Activated CD4-positive, alpha-beta T cell treated with anti-CD3 and anti-CD28 coated beads, Interleukin-2, amount 10 ng/mL, durations not matched to agents 7 days and 5 days (primary cell): ENCODE results near the gene FIP1L1. TPM values are rescaled to one million over a fixed set of nuclear protein-coding genes. Genes with fewer than 3 reads are reported as not detected.
"Not testable (repeated sequence)": the region's sequence is repeated elsewhere in the genome, so short reads cannot be mapped to it uniquely, and the experiment has no call there.

Source experiments
- CTCF ChIA-PET: fragments of 350-600 bp; sonication (Branson Sonifier 250); formaldehyde crosslinking; loops from one replicate; lab custom pipeline; 2021; ENCODE audit warnings: antibody characterized with exemption; lab: Charles Lee
- POLR2A ChIA-PET: fragments of 350-600 bp; sonication (Branson Sonifier 250); formaldehyde crosslinking; loops from one replicate; lab custom pipeline; 2021; ENCODE audit warnings: antibody characterized with exemption; lab: Charles Lee
- DNase-seq: peaks from one replicate; pipeline ENCODE4 v3.0.0-alpha.2; 2020
- H3K27ac Mint-ChIP-seq: one replicate; pipeline ENCODE4 v1.8.0; 2021; ENCODE audit warnings: mild to moderate bottlenecking, moderate library complexity, mixed read lengths
- H3K27me3 Mint-ChIP-seq: one replicate; pipeline ENCODE4 v1.8.0; 2021; ENCODE audit warnings: mixed read lengths
- H3K36me3 Mint-ChIP-seq: one replicate; pipeline ENCODE4 v1.8.0; 2021; ENCODE audit warnings: low read depth, mixed read lengths
- H3K4me1 Mint-ChIP-seq: one replicate; pipeline ENCODE4 v1.8.0; 2021; ENCODE audit warnings: mixed read lengths
- H3K4me3 Mint-ChIP-seq: one replicate; pipeline ENCODE4 v1.8.0; 2021; ENCODE audit warnings: mild to moderate bottlenecking, moderate library complexity, mixed read lengths
- H3K9me3 Mint-ChIP-seq: one replicate; pipeline ENCODE4 v1.8.0; 2021; ENCODE audit warnings: mixed read lengths
- total RNA-seq, 2 experiments: library from RNA; stranded (reverse); gene quantifications; one replicate each; pipeline ENCODE4 v1.2.3, GENCODE V29; 2021

FIP1L1 gene
- total RNA-seq, 2 experiments from 2014 or later: 74.1 to 92.1 TPM

GRCh38 chr4:53365121-53365485, 12.3 kb upstream of the FIP1L1 start:
- ChIA-PET CTCF (interaction anchor here (0.9 to 1.2 kb wide), 2 partner anchors 9 to 12 kb away, joined by 3 read pairs; partner anchors contain the start of gene FIP1L1), POLR2A (interaction anchor here (1.1 kb wide), 1 partner anchor 653 kb away, joined by 3 read pairs; no protein-coding TSS in a partner anchor)
- DNase-seq: peak; percentile 17

GRCh38 chr4:53365486-53366300, 11.7 kb upstream of the FIP1L1 start, which contains the start of gene SCFD2:
Gene SCFD2, minus strand, starts transcription at chr4:53366061.
- Mint-ChIP-seq H3K36me3 (peaks cover 13% of the 10 kb centered on the region), H3K27me3 (peaks cover 18% of the 10 kb centered on the region), H3K4me3 (peak within 1 kb of the TSS; percentile 94), H3K27ac (peak within 1 kb of the TSS; percentile 92), H3K9me3 (no peaks in the 10 kb centered on the region), H3K4me1 (peaks cover 49% of the 10 kb centered on the region)
- DNase-seq: peak; percentile 99
- CTCF ChIA-PET: interaction anchor here (0.9 to 1.2 kb wide), 2 partner anchors 8 to 12 kb away, joined by 3 read pairs; partner anchors contain the start of gene FIP1L1
- POLR2A ChIA-PET: interaction anchor here (1.1 kb wide), 1 partner anchor 654 kb away, joined by 3 read pairs; no protein-coding TSS in a partner anchor

More at GRCh38 chr4:53365121-53365485, 12.3 kb upstream of the FIP1L1 start:
- Mint-ChIP-seq H3K36me3 (peaks cover 16% of the 10 kb centered on the region), H3K4me1 (peaks cover 51% of the 10 kb centered on the region), H3K9me3 (no peaks in the 10 kb centered on the region), H3K4me3 (peak overlapping the region; percentile 94), H3K27ac (peak overlapping the region; percentile 92), H3K27me3 (peaks cover 17% of the 10 kb centered on the region)

- Mint-ChIP-seq H3K27ac (peak overlapping the region; percentile 92), H3K4me3 (peak overlapping the region; percentile 94), H3K9me3 (no peaks in the 10 kb centered on the region), H3K36me3 (peaks cover 10% of the 10 kb centered on the region), H3K4me1 (peaks cover 42% of the 10 kb centered on the region), H3K27me3 (peaks cover 21% of the 10 kb centered on the region)
- no peak for DNase-seq
- ChIA-PET CTCF (no interaction called here), POLR2A (no interaction called here)
Measured at GRCh38 chr4:53366301-53366716, 11.1 kb upstream of the FIP1L1 start.

GRCh38 chr4:53367721-53368120, 9.7 kb upstream of the FIP1L1 start:
- Mint-ChIP-seq H3K36me3 (peaks cover 3% of the 10 kb centered on the region), H3K9me3 (no peaks in the 10 kb centered on the region), H3K27ac (no peak overlapping the region), H3K27me3 (peaks cover 28% of the 10 kb centered on the region), H3K4me3 (no peak overlapping the region), H3K4me1 (peaks cover 33% of the 10 kb centered on the region)
- no peak for DNase-seq
- ChIA-PET POLR2A (interaction anchor here (0.6 kb wide), 1 partner anchor 689 kb away, joined by 3 read pairs; no protein-coding TSS in a partner anchor), CTCF (no interaction called here)

GRCh38 chr4:53371049-53371448, 6.4 kb upstream of the FIP1L1 start:
- POLR2A ChIA-PET: no interaction called here
- Mint-ChIP-seq H3K4me3 (no peak overlapping the region), H3K27me3 (peaks cover 34% of the 10 kb centered on the region), H3K36me3 (no peaks in the 10 kb centered on the region), H3K27ac (no peak overlapping the region), H3K4me1 (peaks cover 17% of the 10 kb centered on the region), H3K9me3 (no peaks in the 10 kb centered on the region)
- no peak for DNase-seq
- CTCF ChIA-PET: no interaction called here

- ChIA-PET POLR2A (no interaction called here), CTCF (no interaction called here)
- peaks cover 34% of the 10 kb centered on the region for H3K27me3 Mint-ChIP-seq
- H3K9me3 Mint-ChIP-seq: no peaks in the 10 kb centered on the region
- H3K4me1 Mint-ChIP-seq: peaks cover 14% of the 10 kb centered on the region
- no peak for DNase-seq
- no peaks in the 10 kb centered on the region for H3K36me3 Mint-ChIP-seq
- H3K4me3 Mint-ChIP-seq: no peak overlapping the region
- H3K27ac Mint-ChIP-seq: no peak overlapping the region
Measured at GRCh38 chr4:53371843-53372521, 5.5 kb upstream of the FIP1L1 start.

- DNase-seq: no peak
- Mint-ChIP-seq H3K4me3 (no peak overlapping the region), H3K9me3 (no peaks in the 10 kb centered on the region), H3K27me3 (peaks cover 19% of the 10 kb centered on the region), H3K27ac (no peak overlapping the region), H3K4me1 (peaks cover 28% of the 10 kb centered on the region), H3K36me3 (peaks cover 5% of the 10 kb centered on the region)
- CTCF ChIA-PET: interaction anchor here (1.2 to 1.5 kb wide), 3 partner anchors 9 to 17 kb away, joined by 3 to 4 read pairs (median 3); partner anchors contain the start of gene SCFD2
- POLR2A ChIA-PET: no interaction called here
Measured at GRCh38 chr4:53374777-53375258, 2.6 kb upstream of the FIP1L1 start.

GRCh38 chr4:53376900-53377299, 541 bp upstream of the FIP1L1 start:
- Mint-ChIP-seq H3K36me3 (peaks cover 10% of the 10 kb centered on the region), H3K9me3 (no peaks in the 10 kb centered on the region), H3K27me3 (peaks cover 10% of the 10 kb centered on the region), H3K4me1 (peaks cover 37% of the 10 kb centered on the region), H3K27ac (peak overlapping the region; percentile 99), H3K4me3 (peak overlapping the region; percentile 98)
- POLR2A ChIA-PET: no interaction called here
- CTCF ChIA-PET: interaction anchor here (1.0 to 1.6 kb wide), 2 partner anchors 12 to 18 kb away, joined by 3 to 4 read pairs; no protein-coding TSS in a partner anchor
- no peak for DNase-seq

GRCh38 chr4:53378171-53378482, 686 bp downstream of the FIP1L1 start:
- Mint-ChIP-seq H3K36me3 (peaks cover 18% of the 10 kb centered on the region), H3K27ac (peak overlapping the region; percentile 99), H3K9me3 (no peaks in the 10 kb centered on the region), H3K4me3 (peak overlapping the region; percentile 98), H3K27me3 (peaks cover 6% of the 10 kb centered on the region), H3K4me1 (peaks cover 40% of the 10 kb centered on the region)
- no peak for DNase-seq
- POLR2A ChIA-PET: no interaction called here
- CTCF ChIA-PET: interaction anchor here (0.6 to 1.7 kb wide), 4 partner anchors 9 to 1951 kb away, joined by 3 to 5 read pairs (median 4); no protein-coding TSS in a partner anchor

GRCh38 chr4:53380221-53380620, 2.8 kb downstream of the FIP1L1 start:
- Mint-ChIP-seq H3K4me3 (no peak overlapping the region), H3K9me3 (no peaks in the 10 kb centered on the region), H3K4me1 (peaks cover 42% of the 10 kb centered on the region), H3K36me3 (peaks cover 27% of the 10 kb centered on the region), H3K27me3 (no peaks in the 10 kb centered on the region), H3K27ac (no peak overlapping the region)
- CTCF ChIA-PET: interaction anchor here (0.7 to 0.9 kb wide), 3 partner anchors 11 to 37 kb away, joined by 3 read pairs; no protein-coding TSS in a partner anchor
- no peak for DNase-seq
- POLR2A ChIA-PET: interaction anchor here (0.6 kb wide), 1 partner anchor 183 kb away, joined by 6 read pairs; no protein-coding TSS in a partner anchor

GRCh38 chr4:53409479-53409878, 32.0 kb downstream of the FIP1L1 start:
- H3K9me3 Mint-ChIP-seq, H3K4me3 Mint-ChIP-seq, POLR2A ChIA-PET, H3K27me3 Mint-ChIP-seq, DNase-seq, CTCF ChIA-PET, H3K27ac Mint-ChIP-seq: not testable (repeated sequence)
- peaks cover 30% of the 10 kb centered on the region for H3K4me1 Mint-ChIP-seq
- peaks cover 48% of the 10 kb centered on the region for H3K36me3 Mint-ChIP-seq

- Mint-ChIP-seq H3K4me1 (peaks cover 2% of the 10 kb centered on the region), H3K27me3 (no peaks in the 10 kb centered on the region), H3K36me3 (peaks cover 22% of the 10 kb centered on the region), H3K4me3 (no peak overlapping the region), H3K27ac (no peak overlapping the region), H3K9me3 (no peaks in the 10 kb centered on the region)
- CTCF ChIA-PET: interaction anchor here (1.4 to 1.5 kb wide), 2 partner anchors 12 to 815 kb away, joined by 3 read pairs; no protein-coding TSS in a partner anchor
- POLR2A ChIA-PET: no interaction called here
- no peak for DNase-seq
Measured at GRCh38 chr4:53419208-53419607, 41.8 kb downstream of the FIP1L1 start.
